ENCODE measurements around the gene LRRC61. TPM values are rescaled to one million over a fixed set of nuclear protein-coding genes. Genes with fewer than 3 reads are reported as not detected.

The LRRC61 gene
- total RNA-seq, 1 experiment from 2014 or later = 35.8 TPM

- no peak for DNase-seq
- no peaks in the 10 kb centered on the region for H3K36me3 Mint-ChIP-seq (ENCODE audit: insufficient read depth, unreplicated experiment)
- no TSS peak for BruUV-seq (replicated peaks)
- H3K36me3 ChIP-seq (ENCODE audit: control insufficient read depth, insufficient read depth, low read length) = no peaks in the 10 kb centered on the region
- intact Hi-C loops (cut with micrococcal nuclease; ENCODE audit: unreplicated experiment) = no loop called here
- no peaks in the 10 kb centered on the region for H3K27me3 ChIP-seq (replicated peaks; ENCODE audit: control insufficient read depth, insufficient read depth, low read length)
- H3K9me3 ChIP-seq = no peaks in the 10 kb centered on the region
- H3K4me3 Mint-ChIP-seq (ENCODE audit: unreplicated experiment) = no peak overlapping the region
- peaks cover 12% of the 10 kb centered on the region for H3K9me3 Mint-ChIP-seq (ENCODE audit: unreplicated experiment)
- ChIA-PET POLR2A (no interaction called here), CTCF (no interaction called here)
- no peak overlapping the region for H3K4me3 ChIP-seq (ENCODE audit: low read depth, low read length)
- H3K4me1 Mint-ChIP-seq (ENCODE audit: low read depth, unreplicated experiment) = peaks cover 11% of the 10 kb centered on the region
- TF ChIP-seq CTCF (IDR thresholded peaks at IDR 0.05; ENCODE audit: insufficient read depth in 1 of 2, low read depth in 1 of 2, low read length in 1 of 2, severe bottlenecking in 1 of 2, unreplicated experiment in 1 of 2) = no peak
- no peaks in the 10 kb centered on the region for H3K4me1 ChIP-seq
- H3K27ac Mint-ChIP-seq (ENCODE audit: unreplicated experiment) = peak overlapping the region; percentile 42
- no peaks in the 10 kb centered on the region for H3K27me3 Mint-ChIP-seq (ENCODE audit: insufficient read depth, unreplicated experiment)
Observed at GRCh38 chr7:150359622-150360362, 36.6 kb downstream of the LRRC61 start.

GRCh38 chr7:150360363-150361058 lies 37.4 kb downstream of the LRRC61 start:
- Mint-ChIP-seq H3K27me3 (ENCODE audit: insufficient read depth, unreplicated experiment) (no peaks in the 10 kb centered on the region), H3K27ac (ENCODE audit: unreplicated experiment) (peak overlapping the region; percentile 42), H3K36me3 (ENCODE audit: insufficient read depth, unreplicated experiment) (no peaks in the 10 kb centered on the region), H3K4me3 (ENCODE audit: unreplicated experiment) (no peak overlapping the region), H3K4me1 (ENCODE audit: low read depth, unreplicated experiment) (peaks cover 11% of the 10 kb centered on the region), H3K9me3 (ENCODE audit: unreplicated experiment) (peaks cover 12% of the 10 kb centered on the region)
- no peaks in the 10 kb centered on the region for H3K4me1 ChIP-seq
- H3K4me3 ChIP-seq (ENCODE audit: low read depth, low read length) = no peak overlapping the region
- POLR2A ChIA-PET = no interaction called here
- no peaks in the 10 kb centered on the region for H3K36me3 ChIP-seq (ENCODE audit: control insufficient read depth, insufficient read depth, low read length)
- DNase-seq = no peak
- CTCF ChIA-PET = no interaction called here
- no peak for TF ChIP-seq CTCF (IDR thresholded peaks at IDR 0.05; ENCODE audit: insufficient read depth in 1 of 2, low read depth in 1 of 2, low read length in 1 of 2, severe bottlenecking in 1 of 2, unreplicated experiment in 1 of 2)
- H3K27me3 ChIP-seq (replicated peaks; ENCODE audit: control insufficient read depth, insufficient read depth, low read length) = no peaks in the 10 kb centered on the region
- intact Hi-C loops (cut with micrococcal nuclease; ENCODE audit: unreplicated experiment) = no loop called here
- no peaks in the 10 kb centered on the region for H3K9me3 ChIP-seq
- no TSS peak for BruUV-seq (replicated peaks)

- H3K27me3 ChIP-seq (replicated peaks; ENCODE audit: control insufficient read depth, insufficient read depth, low read length) = no peaks in the 10 kb centered on the region
- Mint-ChIP-seq H3K27ac (ENCODE audit: unreplicated experiment) (no peak overlapping the region), H3K4me3 (ENCODE audit: unreplicated experiment) (no peak overlapping the region), H3K9me3 (ENCODE audit: unreplicated experiment) (peaks cover 12% of the 10 kb centered on the region), H3K27me3 (ENCODE audit: insufficient read depth, unreplicated experiment) (no peaks in the 10 kb centered on the region), H3K36me3 (ENCODE audit: insufficient read depth, unreplicated experiment) (no peaks in the 10 kb centered on the region), H3K4me1 (ENCODE audit: low read depth, unreplicated experiment) (peaks cover 11% of the 10 kb centered on the region)
- DNase-seq = no peak
- no peak overlapping the region for H3K4me3 ChIP-seq (ENCODE audit: low read depth, low read length)
- no peaks in the 10 kb centered on the region for H3K4me1 ChIP-seq
- BruUV-seq (replicated peaks) = no TSS peak
- ChIA-PET CTCF (no interaction called here), POLR2A (no interaction called here)
- no peak for TF ChIP-seq CTCF (IDR thresholded peaks at IDR 0.05; ENCODE audit: insufficient read depth in 1 of 2, low read depth in 1 of 2, low read length in 1 of 2, severe bottlenecking in 1 of 2, unreplicated experiment in 1 of 2)
- no peaks in the 10 kb centered on the region for H3K36me3 ChIP-seq (ENCODE audit: control insufficient read depth, insufficient read depth, low read length)
- no peaks in the 10 kb centered on the region for H3K9me3 ChIP-seq
- intact Hi-C loops (cut with micrococcal nuclease; ENCODE audit: unreplicated experiment) = no loop called here
Observed at GRCh38 chr7:150361402-150361801, 38.2 kb downstream of the LRRC61 start.

Data from Caco-2 (cell line).